ENCODE measurements around the gene CSHL1.
"Not testable (repeated sequence)": the region's sequence is repeated elsewhere in the genome, so short reads cannot be mapped to it uniquely, and the experiment has no call there.

CSHL1 gene

DNA sequence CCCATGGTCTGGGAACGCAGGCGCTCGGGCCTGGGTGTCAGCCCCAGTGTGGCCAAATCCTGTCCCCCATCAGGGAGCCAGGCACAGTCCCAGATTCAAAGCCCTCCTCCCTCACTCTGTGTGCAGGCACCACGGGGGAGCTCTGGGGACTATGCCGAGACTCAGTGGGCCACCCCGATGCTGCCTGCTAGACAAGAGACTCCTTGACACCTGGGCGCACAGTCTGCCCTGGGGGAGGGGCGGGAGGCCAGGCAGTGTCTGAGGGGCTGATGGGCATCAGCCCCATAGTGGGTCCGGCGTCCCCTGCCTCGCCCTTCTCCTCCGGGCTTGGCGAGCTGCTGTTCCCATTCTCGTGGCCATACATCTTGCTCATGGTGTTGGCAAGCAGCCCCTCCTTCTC lies 29.5 kb upstream of the CSHL1 start:
- no peak for DNase-seq

DNA sequence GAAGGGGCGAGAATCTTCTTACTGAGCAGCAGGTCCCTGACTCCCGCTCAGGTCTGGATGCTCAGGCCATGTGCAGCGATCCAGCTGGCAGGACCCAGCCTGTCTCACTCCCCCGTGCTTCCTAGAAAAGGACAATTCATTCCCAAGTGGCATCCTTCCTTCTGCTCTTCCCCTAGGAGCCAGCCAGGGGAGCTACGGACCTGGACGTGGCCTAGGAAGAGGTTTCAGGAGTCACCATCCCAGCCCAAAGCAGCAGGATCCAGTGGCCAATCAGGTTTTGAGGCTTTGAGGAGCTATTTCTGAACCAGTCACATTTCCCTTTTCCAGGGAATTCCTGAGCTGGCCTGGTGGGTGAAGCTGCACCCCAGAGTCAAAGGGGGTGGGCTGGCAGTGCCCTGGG lies 28.8 kb upstream of the CSHL1 start:
- DNase-seq = no peak

DNA sequence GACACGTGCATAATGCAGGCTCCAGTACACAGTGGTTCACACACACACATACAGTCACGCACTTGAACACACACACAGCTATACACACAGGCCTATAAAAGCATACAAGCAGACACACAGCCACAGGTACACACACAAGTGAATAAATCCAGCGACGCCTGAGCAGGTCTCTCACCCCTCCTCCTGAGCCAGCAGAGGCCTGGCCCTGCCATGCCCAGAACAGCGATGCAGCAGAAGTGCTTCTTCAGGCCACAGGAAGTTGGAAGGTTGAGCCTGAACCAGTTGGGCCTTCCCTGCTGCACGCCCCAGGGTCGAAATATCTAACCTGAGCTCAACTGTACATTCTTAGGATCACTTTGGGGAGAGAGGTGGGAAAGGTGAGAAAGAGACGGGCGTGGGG lies 28.3 kb upstream of the CSHL1 start:
- no peak for DNase-seq

DNA sequence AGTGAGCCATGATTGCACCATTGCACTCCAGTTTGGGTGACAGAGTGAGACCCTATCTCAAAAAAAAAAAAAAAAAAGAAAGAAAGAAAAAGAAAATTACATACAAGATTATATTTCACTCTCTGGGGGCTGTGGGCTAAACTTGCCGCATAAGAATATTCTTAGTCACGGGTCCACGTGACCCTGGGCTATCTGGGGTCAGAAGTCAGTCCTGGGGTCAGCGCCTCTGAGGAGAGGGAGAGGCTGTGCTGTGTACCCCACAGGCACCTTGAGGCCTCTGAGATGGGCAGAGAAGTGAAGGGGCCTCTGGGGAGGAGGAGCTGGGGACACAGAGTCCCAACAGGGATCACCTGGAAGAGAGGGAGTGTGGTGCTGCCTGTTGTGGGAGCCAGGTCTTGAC lies 26.9 kb upstream of the CSHL1 start:
- no peak for DNase-seq

DNA sequence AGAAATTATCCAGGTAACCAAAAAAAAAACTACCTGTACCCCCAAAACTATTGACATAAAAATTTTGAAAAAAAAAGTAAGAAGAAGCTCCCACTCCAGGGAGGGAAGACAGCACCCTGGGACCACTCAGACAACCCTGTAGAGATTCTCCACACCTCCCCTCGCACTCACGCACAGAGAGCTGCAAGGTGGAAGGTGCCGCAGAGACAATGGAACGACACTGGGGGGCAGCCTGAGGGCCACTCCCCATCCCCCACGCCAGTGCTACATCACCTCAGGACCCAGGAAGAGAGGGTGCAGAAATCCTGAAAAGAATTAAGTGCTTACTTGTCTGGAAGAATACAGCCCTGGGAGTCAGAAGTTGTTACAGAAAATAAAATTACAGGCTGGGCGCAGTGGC lies 26.3 kb upstream of the CSHL1 start:
- no peak for DNase-seq

DNA sequence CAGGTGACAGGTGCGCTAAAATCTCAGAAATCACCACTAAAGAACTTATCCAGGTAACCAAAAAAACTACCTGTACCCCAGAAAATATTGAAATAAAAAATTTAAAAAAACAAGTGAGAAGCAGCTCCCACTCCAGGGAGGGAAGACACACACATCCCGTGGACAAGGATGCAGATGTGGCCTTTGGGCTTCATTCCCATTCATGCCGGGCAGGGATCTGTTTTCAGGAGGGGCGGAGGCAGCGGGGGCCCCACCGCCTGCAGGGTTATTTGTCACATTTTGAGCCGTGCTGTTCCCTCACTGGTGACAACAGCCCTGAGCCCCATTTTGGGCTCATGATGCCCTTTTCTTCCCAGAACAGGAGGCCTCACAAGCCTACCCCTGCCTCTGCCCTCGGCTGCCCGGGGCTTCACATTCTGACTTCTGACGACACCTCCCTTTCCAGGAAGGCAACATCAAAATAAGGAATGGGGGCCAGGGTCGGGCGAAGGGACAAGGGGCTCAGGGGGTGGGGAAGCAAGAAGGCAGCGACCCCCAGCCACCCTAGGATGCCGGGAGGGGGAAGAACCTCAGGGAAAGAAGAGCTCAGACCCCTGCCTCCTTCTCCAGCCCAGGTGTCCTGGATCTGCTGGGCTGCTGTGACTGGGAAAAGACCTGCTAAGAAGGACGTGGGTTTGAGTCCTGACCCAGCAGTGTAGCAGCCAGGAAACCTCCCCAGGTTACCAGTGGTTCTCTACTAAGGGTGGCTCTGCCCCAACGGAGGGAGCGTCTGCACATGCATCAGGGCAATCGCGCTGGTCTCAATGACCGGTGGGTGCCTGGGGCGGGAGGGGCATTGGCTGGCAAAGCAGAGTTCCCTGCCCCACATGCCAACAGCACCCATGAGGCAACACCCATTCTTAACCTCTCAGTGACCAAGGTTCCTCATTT lies 23.4 kb upstream of the CSHL1 start:
- no peak for DNase-seq

DNA sequence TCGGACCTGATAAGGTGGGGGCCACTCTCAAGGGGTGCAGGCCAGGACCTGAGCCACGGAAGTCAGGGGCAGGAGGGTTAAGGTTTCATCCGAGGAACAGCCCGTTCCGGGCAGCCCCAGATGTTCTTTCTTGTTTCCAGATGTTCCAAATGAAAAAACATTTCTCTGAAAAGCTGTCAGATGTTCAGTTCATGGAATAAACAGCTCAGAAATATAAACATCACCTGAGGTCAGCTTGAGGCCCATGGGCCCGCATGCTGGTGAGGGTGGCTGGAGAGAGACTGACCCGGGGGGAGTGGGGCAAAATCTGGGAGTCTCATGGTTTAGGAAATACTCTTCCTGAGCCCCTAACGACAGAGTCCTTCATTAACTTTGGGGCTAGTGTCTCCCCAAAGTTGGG lies 22.5 kb upstream of the CSHL1 start:
- DNase-seq = no peak

DNA sequence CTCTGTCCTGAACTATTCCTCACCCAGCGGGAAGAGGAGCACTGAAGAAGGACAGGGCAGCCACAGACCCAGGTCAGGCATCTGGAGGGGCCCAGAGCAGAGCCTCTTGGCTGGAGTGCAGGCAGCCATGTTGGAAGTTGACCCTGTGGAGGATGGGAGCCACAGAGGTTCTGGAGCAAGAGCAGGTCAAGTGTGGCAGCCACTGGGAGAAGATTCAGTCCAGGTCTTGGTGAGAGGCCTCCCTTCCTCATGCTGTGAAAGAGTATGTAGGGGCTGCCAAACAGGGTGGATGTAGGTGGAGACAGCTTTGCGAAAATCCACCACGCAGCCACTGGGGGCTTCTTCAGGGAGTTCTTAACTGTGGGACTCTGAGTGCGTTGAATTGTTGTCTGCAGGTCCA lies 21.7 kb upstream of the CSHL1 start:
- DNase-seq = no peak

DNA sequence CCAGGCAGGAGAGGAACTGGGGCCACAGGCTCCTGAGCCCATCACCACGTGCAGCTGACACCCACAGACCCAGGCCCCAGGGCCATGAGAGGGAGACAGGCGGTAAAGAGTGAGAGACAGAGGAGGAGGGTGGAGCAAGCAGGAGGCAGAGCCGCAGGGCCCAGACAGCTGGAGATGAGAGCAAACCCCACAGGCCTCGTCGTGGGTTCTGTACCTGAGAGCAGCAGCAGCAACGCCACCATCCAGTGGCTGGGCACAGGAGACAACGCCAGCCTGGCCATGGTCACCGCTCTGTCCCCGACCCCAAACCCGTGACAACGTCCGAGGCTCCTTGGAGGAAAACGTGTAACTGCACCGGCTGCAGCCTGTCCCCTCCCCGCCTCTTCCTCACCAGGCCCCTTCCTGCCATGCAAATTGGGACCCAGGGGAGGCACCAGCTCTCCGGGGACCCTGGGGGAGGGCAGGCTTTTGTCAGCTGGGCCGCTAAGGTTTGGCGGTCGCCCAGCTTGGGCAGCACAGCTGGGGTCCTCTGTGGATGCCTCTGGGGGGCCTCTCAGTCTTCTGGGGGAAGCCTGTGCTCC lies 21.0 kb upstream of the CSHL1 start, which contains the start of gene CD79B:
Gene CD79B, minus strand, starts transcription at position 351 of the 581 bp plus-strand sequence. Its CDS starts 70 bp downstream, at position 281.
- no peak for DNase-seq

DNA sequence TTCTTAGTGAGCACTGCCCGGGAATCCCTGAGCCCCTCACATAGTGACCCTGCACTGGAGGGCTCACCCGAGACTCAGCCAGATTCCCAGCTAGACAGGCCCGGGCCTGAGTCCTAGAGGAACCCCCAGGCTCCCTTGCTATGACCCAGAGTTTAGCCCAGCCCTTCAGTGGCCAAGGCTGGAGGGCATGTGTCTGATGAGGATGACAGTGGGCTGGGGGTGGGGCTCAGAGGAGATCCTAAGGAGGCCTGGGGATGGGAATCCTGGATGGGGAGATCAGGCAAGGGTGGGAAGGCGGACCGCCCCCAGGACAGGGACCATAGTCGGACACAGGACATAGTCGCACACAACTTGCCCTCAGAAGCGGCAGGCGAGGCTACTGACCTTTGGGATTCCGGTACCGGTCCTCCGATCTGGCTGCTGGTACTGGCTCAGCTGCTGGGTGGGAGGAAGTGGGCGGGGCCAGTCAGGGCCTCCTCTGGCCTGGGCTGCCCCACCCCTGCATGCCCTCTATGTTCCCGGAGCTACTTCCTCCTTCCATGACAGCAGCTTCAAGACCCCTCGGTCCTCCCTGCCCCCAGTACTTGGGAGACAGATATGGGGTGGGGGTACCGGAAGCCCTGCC lies 20.0 kb upstream of the CSHL1 start:
- peak in 1 of 58 donors; percentile 11 for DNase-seq

DNA sequence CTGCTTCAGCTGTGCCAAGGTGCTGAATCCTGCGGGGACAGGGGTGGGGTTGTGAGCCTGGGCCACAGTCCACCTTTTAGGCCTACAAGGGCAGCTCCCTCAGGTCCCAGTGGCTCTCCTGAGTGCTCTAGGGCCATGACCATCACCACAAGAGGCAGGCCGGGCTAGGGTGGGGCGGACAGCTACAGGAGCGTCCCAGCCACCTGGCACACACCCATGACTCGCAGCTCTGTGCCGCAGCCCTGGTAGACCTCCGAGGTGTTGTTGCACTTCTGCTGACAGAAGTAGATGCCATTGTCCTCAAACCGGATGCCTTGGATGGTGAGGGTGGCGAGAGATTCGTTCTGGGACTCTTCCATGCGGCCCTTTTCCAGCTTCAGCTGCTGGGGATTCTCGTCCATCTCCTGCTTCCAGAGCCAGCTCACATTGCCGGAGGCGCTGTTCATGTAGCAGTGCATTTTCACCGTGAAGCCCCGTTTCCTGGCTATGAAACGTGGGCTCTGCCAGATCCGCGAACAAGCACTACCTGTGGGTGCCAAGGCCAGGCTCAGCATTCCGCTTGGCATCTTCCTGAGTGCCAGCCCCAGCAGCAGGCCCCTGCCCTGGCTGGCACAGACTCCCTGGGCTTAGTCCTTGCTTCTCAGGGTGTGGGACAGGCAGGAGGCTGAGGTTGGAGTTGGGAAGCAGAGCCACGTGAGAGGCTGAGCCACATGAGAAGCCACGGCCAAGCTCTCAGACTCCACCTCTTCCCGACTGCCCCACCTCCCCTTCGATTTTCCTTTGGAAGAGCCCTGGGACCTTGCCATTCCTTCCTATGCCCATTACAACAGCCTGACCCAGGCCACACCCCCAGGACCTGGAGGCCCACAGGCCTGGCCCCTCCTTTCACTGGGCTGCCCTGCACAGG lies 19.1 kb upstream of the CSHL1 start:
- peak in 1 of 58 donors; percentile 20 for DNase-seq

DNA sequence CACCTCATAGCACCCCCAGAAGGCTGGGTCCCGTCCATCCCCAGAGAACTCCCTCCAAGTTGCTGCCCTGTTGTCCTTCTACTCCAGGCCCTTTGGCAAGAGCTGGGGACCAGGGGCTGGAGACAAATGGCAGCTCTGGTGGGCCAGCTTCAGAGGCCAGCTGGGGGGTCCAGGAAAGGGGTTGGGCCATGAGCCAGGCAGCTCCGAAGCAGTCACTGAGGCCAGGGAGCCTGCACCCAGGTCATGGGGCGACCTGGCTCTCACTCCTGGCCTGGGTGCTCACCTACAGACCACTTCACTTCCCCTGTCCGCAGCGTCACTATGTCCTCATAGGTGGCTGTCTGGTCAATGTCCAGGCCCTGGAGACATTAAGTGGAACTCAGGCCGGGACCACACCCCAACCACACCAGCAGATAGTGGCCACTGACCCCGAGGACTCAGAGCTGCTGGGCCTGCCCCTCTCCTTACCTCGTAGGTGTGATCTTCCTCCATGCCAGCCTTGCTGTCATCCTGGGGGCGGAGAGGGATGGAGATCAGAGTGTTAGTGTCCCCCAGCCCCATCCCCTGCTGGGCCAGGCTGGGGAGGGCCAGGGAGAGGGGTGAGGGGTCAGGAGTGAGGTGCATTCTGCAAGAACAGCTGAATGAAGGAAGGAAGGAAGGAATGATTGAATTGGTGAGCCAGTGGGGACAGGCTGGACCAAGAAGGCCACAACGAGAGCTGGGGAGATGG lies 18.1 kb upstream of the CSHL1 start:
- DNase-seq = no peak

DNA sequence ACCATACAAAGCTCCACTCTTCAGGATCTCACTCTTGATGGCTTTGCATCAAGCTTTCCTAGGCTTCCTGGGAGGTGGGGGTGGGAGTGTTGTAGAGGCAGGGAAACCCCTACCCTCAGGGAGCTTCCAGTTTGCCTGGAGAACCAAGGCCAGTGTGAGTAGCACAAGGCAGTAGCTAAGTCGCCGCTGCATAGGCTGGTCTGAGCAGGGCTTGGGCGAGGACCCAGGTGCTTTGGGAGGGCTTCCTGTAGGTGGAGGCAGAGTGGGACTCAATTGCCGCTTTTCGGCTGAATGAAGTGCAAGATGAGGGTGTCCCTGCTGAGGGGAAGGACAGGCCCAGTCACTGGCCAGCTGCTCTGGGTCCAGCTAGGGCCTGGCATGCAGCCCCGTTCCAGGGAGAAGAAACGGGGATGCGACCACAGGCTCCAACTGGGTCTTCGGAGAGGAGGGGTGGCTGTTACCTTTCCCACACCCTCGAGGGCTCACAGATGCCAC lies 17.2 kb upstream of the CSHL1 start:
- no peak for DNase-seq

DNA sequence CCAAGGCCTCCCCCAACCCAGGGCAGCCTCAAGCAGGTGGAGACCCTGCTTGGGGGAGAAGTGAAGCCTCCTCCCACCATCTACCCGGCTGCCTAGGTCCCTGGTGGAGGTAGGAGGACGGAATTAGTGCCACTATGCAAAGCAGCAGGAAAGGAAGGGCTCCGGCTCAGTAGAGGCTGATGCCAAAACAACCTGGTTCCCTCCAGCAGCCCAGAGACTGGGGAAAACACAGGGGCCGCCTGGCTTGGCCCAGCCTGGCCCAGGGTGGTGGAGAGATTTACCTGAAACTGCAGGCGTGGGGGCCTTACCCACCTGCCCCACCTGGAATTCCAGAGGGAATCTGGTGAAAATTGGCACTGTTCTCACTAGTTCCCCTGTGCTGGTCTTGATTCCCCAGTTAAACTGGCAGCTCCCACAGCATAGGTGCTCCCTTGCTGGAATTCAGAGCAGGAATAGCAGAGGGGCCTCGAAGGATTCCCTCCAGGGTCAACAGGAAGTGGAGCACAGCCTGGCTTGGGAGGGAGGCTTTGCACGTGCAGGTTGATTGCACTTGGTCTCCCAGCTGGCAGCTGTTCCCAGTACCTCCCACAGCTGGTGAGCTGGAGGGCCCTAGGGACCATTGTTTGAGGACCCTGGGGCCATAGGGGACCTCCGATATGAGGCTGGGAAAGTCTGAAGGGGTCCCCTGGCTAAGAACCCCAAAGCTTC lies 16.6 kb upstream of the CSHL1 start:
- DNase-seq = no peak

DNA sequence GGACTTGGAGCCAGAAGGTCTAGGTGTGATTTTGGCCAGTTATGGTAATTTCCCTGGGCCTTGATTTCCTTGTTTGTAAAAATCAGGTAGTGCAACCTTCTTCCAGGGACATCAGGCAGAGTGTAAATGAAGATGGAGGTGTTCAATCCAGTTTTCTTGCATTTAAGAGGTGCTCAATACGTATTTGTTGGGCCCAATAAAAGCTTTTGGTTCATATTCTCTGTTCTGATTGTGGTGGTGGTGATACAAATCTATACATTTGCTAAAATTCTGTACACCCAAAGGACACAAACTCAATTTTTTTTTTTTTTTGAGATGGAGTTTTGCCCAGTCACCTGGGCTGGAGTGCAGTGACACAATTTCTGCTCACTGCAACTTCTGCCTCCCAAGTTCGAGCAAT lies 15.1 kb upstream of the CSHL1 start:
- DNase-seq = no peak

DNA sequence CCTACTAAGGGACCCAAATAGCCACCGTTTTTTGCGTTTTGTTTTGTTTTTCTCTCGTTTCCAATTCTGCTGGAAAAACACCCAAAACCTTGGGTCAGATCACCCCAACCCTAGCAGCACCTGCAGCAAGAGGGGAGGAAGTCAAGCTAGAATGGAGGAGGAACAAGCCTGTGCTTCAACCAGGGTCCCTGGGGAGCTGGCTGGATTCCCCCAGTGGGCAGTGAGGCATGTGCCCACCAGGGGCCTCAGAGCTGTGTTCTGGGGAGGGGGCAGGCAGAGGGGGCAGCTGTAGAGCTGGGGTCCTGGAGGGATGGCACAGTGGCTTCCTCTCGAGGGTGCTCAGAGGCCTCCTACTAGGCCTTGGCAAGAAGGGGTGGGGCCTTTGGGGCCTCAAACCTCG lies 14.6 kb upstream of the CSHL1 start:
- no peak for DNase-seq

DNA sequence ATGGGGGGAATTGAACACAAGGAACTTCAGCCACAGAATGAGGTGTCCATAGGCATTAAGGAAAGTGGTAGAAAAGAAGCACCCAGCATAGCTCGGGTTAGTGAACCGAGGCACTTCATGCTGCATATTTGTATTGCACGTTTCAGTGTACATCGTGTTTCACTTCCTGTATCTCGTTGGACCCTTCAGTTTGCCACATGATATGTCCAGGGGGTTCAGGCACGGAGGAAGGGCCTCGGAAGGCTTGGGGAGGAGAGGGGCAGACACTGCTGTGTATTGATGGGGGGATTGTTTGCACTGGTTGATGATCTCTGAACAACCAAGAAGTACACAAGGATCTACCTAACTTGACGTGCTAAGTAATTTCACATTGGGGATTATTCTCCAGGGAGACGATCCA lies 11.3 kb upstream of the CSHL1 start:
- DNase-seq = not testable (repeated sequence)

DNA sequence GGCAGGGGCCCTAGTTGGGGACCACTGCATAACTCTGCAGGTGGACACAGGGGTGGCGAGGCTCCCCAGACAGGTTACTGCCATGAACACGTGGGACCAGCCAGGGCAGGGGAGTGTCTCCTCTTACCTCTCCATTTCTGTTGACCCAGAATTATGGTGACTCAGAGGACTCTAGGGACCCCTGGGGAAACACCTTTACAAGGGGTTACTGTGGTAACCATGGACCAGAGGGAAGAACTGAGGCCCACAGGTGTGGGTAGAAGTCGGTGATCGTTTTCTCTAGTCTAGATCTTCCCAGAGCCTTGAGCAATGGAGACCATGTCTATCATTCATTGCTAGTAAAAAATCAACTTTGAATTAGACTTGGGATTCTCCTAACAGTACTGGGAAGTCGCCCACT lies 9.7 kb upstream of the CSHL1 start:
- not testable (repeated sequence) for DNase-seq

DNA sequence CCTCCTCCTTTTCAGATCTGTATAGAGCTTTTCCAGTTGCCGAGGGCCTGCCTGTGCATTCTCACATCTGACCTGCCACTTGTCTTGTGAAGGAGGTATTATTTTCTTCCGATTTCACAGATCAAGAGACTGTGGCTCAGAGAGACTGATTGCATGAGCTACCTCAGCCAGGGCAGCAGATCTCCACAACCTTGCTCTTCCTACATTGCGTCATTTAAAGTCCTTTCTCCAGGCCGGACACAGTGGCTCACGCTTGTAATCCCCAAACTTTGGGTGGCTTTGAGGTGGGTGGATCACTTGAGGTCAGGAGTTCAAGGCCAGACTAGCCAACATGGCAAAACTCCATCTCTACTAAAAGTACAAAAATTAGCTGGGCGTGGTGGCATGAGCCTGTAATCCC lies 9.0 kb upstream of the CSHL1 start:
- DNase-seq = not testable (repeated sequence)

DNA sequence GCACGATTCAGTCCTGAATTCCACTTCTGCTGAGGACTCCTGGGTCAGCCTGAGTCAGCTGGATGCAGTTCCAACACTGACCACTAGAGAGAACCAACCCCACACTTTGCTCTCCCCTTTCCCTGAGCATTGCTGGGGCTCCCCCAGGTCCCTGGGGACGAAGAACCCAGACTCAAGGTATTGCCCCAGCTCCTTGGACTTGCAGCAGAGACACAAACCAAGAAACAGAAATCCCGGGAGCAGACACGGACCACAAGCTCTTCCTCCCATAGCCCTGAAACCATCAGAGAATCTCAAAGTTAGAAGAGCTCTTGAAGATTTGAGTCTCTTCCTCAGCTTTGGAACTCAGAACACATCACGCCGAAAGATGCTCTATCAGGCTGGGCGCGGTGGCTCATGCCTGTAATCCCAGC lies 8.3 kb upstream of the CSHL1 start:
- DNase-seq = peak in 31 of 58 donors; percentile 2 to 45 (median 13)
